HG02852 (cell line): ENCODE results near the gene DHRS2.
"Not testable (repeated sequence)": the region's sequence is repeated elsewhere in the genome, so short reads cannot be mapped to it uniquely, and the experiment has no call there.

Experiments
- ATAC-seq: cut with Tn5 transposase; IDR thresholded peaks from one replicate; pipeline ENCODE4 v1.9.1; 2021; ENCODE audit warnings: mild to moderate bottlenecking, moderate library complexity; ENCODE audit not compliant: unreplicated experiment

DHRS2 gene

GRCh38 chr14:23631702-23632460, 4.3 kb upstream of the DHRS2 start:
- peak; percentile 58 for ATAC-seq

GRCh38 chr14:23632461-23633159, 3.6 kb upstream of the DHRS2 start:
- ATAC-seq: no peak

- no peak for ATAC-seq
Observed at GRCh38 chr14:23633160-23633701, 2.9 kb upstream of the DHRS2 start.

GRCh38 chr14:23634698-23635412, 1.3 kb upstream of the DHRS2 start:
- ATAC-seq: not testable (repeated sequence)

GRCh38 chr14:23637312-23637654, 1.1 kb downstream of the DHRS2 start:
- ATAC-seq: not testable (repeated sequence)

GRCh38 chr14:23637655-23638413, 1.7 kb downstream of the DHRS2 start:
- not testable (repeated sequence) for ATAC-seq

GRCh38 chr14:23638414-23639047, 2.4 kb downstream of the DHRS2 start:
- ATAC-seq: no peak

GRCh38 chr14:23639048-23639890, 3.1 kb downstream of the DHRS2 start:
- ATAC-seq: no peak

GRCh38 chr14:23639891-23640523, 3.8 kb downstream of the DHRS2 start:
- ATAC-seq: no peak

GRCh38 chr14:23640524-23641141, 4.5 kb downstream of the DHRS2 start:
- ATAC-seq: no peak

- ATAC-seq: no peak
Observed at GRCh38 chr14:23641180-23641914, 5.2 kb downstream of the DHRS2 start.

GRCh38 chr14:23641915-23642588, 5.9 kb downstream of the DHRS2 start:
- ATAC-seq: no peak

- ATAC-seq: no peak
Observed at GRCh38 chr14:23643533-23644194, 7.5 kb downstream of the DHRS2 start.

- no peak for ATAC-seq
Observed at GRCh38 chr14:23644195-23644918, 8.2 kb downstream of the DHRS2 start.

GRCh38 chr14:23644919-23645336, 8.8 kb downstream of the DHRS2 start:
- no peak for ATAC-seq

GRCh38 chr14:23645504-23645811, 9.3 kb downstream of the DHRS2 start:
- no peak for ATAC-seq
